ENCODE measurements around the gene GHRL.

- TF ChIP-seq CTCF (IDR thresholded peaks at IDR 0.05): no peak
- TF ChIP-seq POLR2A (IDR thresholded peaks at IDR 0.05): no peak
These were observed 24.7 kb upstream of the GHRL start for GRCh38 chr3:10317311-10317960.
